NCI-H526 treated with DMSO at 0.1 percent for 48 hours (cell line): ENCODE measurements around the gene KCTD21.

Experiments
- DNase-seq: peaks from one replicate; lab custom pipeline; 2025; lab: John Stamatoyannopoulos, UW

The KCTD21 gene

DNA sequence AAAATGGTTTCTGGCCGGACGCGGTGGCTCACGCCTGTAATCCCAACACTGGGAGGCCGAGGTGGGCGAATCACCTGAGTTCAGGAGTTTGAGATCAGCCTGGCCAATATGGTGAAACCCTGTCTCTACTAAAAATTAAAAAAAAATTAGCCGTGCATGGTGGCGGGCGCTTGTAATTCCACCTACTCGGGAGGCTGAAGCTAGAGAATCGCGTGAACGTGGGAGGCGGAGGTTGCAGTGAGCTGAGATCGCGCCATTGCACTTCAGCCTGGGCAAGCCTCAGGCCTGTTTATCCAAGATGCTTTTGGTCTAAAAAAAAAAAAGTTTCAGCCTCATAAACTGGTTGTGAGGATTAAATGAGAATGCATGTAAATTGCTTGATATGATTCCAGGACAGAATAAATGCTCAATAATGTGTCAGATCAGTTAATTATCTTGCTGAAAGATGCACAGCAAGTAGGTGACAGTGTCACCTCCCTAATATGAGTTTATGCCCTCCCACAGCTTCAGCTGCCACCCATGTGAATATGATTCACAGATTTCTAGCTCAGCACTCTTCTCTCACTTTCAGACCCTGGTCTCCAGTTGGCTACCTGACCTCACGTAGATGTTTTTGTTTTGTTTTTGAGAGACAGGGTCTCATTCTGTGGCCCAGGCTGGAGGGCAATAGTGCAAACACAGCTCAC, 47.9 kb downstream of the KCTD21 start:
- no peak for DNase-seq

DNA sequence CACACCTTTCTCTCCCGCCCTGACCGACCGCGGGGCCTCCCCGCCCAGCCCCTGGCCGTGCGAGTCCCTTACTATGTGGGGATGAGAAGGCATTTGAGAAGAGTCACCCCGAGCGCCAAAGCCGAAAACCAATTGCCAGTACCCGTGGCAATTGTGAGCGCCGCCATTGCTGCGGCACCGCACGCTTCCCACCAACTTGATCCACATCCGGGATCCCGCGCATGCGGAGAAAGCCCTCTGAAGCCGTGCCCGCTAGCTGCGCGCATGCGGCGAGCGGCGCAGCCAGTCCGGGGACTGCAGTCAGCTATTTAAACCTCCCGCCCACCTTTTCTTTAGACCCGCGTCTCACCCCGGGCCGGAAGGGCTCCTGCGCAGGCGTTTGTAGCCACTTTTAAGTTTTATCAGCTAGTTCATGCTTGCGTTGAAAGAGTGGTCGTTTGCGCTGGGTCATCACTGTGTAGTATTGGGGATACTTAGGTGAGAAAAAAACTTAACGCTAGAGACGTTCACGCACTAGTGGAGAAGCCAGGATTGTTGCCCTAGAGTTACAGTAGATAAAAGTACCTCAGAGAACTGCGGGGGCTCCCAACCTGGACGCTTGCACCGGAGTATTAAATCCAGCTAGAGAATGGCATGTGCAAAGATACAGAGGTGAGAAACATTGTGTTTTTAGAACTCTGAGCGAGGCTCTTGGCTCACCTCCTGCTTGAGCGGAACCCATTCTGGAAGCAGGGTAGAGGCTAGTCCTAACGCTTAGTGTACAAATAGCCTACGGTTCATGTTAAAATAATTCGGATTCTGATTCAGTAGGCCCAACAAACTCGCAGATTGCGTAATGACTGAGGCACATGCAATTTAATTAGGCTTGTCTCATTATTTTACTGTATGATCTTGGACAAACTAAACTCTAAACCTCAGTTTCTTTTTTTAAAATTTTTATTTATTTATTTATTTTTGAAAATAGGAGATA, 48.7 kb downstream of the KCTD21 start, which contains the start of gene ALG8:
Gene ALG8 (minus strand): TSS at position 205 of the 970 bp plus-strand sequence. CDS start 38 bp downstream, at position 167.
- peak; percentile 92 for DNase-seq

DNA sequence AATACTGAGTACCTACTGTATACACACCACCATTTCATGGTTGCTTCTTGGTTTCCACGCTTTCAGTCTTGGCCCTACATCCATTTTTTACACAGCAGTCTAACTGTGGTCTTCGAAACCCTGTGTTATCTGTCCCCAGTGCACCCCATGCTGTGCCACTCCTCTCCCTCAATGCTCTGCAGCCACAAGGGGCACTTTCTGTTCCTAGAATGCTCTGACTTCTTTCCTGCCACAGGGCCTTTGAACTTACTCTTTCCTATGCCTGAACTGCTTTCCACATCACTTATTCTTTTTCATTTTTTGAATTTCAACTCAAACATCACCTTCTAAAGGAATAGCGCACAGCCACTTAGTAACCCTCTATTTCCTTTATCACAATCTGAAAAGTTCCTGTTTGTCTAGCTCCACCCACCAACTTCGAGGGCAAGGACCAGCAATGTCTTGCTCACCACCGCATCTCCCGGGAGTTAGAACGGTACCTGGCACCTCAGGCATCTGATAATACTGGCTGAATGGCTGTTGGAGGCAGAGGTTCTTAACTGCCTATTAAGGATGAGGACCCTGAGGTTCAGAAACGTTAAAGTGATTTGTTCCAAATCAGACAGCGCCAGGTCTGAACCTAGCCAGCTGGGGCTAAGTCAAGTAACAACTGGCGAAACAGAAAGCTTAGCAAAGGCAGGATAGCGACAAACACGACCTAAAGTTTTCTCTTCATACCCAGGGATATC, 49.6 kb downstream of the KCTD21 start:
- DNase-seq, result no peak

DNA sequence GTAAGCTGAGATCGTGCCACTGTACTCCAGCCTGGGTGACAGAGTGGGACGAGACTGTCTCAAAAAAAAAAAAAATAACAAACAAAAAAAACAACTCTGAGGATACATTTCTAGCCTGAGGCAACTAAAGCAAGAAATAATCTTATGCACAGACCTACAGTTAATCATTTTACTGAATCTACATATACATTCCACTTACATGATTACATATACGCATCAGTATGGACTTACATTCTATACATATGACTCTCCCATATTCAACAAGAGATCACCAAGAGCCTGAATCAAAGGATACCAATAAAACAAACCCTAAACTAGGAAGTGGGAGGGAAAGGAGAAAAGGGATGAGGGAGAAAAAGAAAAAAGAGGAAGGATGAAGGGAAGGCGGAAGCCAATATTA, 50.1 kb downstream of the KCTD21 start:
- no peak for DNase-seq

DNA sequence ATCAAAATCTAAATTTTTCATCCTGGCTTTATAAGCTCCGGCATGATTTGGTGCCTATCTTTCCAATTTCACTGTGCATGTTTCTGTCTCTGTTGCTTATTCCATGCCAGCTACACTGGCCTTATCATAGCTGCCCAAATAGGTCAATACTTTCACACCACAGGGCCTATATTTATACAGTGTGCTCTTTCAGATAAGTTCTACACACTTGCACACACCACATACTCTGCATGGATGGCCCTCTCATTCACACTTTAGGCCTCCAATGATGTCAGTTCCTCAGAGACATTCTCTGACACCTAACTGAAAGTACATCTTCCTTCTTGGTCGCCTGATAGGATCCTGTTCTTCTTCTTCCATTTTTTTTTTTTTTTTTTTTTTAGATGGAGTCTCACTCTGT, 56.0 kb downstream of the KCTD21 start:
- DNase-seq, result no peak

DNA sequence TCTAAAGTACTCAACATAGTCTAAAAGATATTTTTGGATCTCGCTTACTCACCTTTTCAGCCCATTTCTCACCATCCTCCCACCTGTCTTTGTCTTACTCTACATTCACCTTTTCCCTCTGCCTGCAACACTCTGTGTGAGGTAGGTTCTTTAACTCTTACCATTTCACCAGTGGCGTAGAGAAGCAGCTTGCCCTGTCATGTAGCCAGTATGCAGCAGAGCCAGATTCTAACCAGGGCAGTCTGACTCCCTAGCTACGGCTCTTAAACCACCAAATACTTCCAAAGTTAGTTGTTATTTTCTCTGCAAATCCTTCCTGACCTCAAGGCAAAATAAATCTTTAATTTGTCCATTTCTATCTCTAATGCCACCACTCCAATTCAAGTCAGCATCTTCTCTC, 56.5 kb downstream of the KCTD21 start:
- DNase-seq, result no peak

DNA sequence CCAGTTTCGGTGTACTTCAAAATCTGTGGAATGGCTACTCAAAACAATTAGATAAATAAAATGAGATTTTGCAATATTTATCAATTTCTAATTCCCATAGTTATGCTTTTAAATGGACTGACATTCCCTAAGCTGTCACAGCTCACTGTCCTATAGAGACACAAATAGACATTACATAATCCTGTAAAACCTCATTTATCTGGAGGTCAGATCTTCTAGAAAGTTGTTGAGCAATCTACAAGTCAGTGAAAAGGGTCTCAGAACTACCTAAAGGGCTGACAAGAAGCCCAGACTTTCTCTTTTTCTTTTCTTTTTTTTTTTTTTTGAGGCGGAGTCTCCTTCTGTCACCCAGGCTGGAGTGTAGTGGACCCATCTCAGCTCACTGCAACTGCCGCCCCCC, 61.0 kb downstream of the KCTD21 start:
- DNase-seq, result no peak
